ENCODE results near the gene RPL18. TPM values are rescaled to one million over a fixed set of nuclear protein-coding genes. Genes with fewer than 3 reads are reported as not detected.

RPL18 gene
- total and polyA plus RNA-seq, 9 of the 15 experiments (the other 6 are each of a cell fraction or from before 2014, with no cell fraction given) = 312 to 2,635 (median 1,653) TPM

GRCh38 chr19:48638831-48639381 is 19.9 kb upstream of the RPL18 start (continued):
- TF ChIP-seq AFF1 (IDR thresholded peaks at IDR 0.05; ENCODE audit: low read depth in 1 of 2, partially characterized antibody in 2 of 2) = no peak
- no peak for TF ChIP-seq TEAD1 (CRISPR knock-in tag; IDR thresholded peaks at IDR 0.05)
- no peak for TF ChIP-seq PML (IDR thresholded peaks at IDR 0.05; ENCODE audit: low read length)
- no peak for TF ChIP-seq XRCC5 (IDR thresholded peaks at IDR 0.05; ENCODE audit: low read depth, low read length)
- peak; percentile 61 for TF ChIP-seq POLR2A (conservative IDR thresholded peaks at IDR 0.05)
- peak; percentile 87; the same call in 1 of the 2 replicates for TF ChIP-seq ZBTB7A (IDR thresholded peaks at IDR 0.05; ENCODE audit: borderline replicate concordance, control insufficient read depth, low read depth, low read length)
- no peak for TF ChIP-seq KDM4B (IDR thresholded peaks at IDR 0.05; ENCODE audit: borderline replicate concordance in 2 of 2, low read depth in 1 of 2)
- no peak for TF ChIP-seq PRPF4 (IDR thresholded peaks at IDR 0.05; ENCODE audit: insufficient read depth, low read depth, low read length, poor library complexity, severe bottlenecking)
- no peak for TF ChIP-seq XRCC4 (IDR thresholded peaks at IDR 0.05; ENCODE audit: extremely low read depth, insufficient read depth, insufficient read length)
- peak; percentile 18; the same call in 1 of the 2 replicates for TF ChIP-seq STAT6 (CRISPR knock-in tag; IDR thresholded peaks at IDR 0.05)

Data from K562 (cell line).